Upper lobe of right lung (tissue), 1 donor: Measurements from ENCODE around the gene CPB1. TPM values are rescaled to one million over a fixed set of nuclear protein-coding genes. Genes with fewer than 3 reads are reported as not detected.

Experiments used
- ATAC-seq: fragments of 200-7000 bp; cut with Tn5 transposase; one replicate; pipeline ENCODE4 v1.9.1; 2020; ENCODE audit warnings: mild to moderate bottlenecking, moderate library complexity
- DNase-seq: peaks from one replicate; pipeline ENCODE4 v3.0.0-alpha.2; 2020
- H3K27ac ChIP-seq: fragments of 200-600 bp; one replicate; pipeline ENCODE4 v1.8.0; 2022
- H3K27me3 ChIP-seq: fragments of 200-600 bp; one replicate; pipeline ENCODE4 v1.8.0; 2022; ENCODE audit warnings: mild to moderate bottlenecking
- H3K36me3 ChIP-seq: fragments of 200-600 bp; one replicate; pipeline ENCODE4 v1.8.0; 2022
- H3K4me1 ChIP-seq: fragments of 200-600 bp; one replicate; pipeline ENCODE4 v1.8.0; 2022
- H3K4me3 ChIP-seq: fragments of 200-600 bp; one replicate; pipeline ENCODE4 v1.8.0; 2022; ENCODE audit warnings: mild to moderate bottlenecking
- H3K9me3 ChIP-seq: fragments of 200-600 bp; one replicate; pipeline ENCODE4 v1.8.0; 2022
- intact Hi-C: fragments of 100-400 bp; cut with DNase I; formaldehyde crosslinking; loops from one replicate; pipeline ENCODE4 v1.11.0; 2022
- total RNA-seq: library from RNA; stranded (reverse); fragmentation: NEBNext Ultra II Directional; extraction: Animal tissue kit (Norgen Biotek cat#: 25700); gene quantifications from one replicate; pipeline ENCODE4 v1.2.1, GENCODE V29; 2021
- TF ChIP-seq, protein P1 (sequence below): fragments of 200-600 bp; IDR thresholded peaks from one replicate; pipeline ENCODE4 v1.8.0; 2022; ENCODE audit warnings: antibody characterized with exemption
- donor health status: DM: no; HTN: yes; CAD: no; lungs with severe emphysema.

Gene CPB1
- total RNA-seq, 1 donor from 2014 or later, result 6.9 TPM

DNA sequence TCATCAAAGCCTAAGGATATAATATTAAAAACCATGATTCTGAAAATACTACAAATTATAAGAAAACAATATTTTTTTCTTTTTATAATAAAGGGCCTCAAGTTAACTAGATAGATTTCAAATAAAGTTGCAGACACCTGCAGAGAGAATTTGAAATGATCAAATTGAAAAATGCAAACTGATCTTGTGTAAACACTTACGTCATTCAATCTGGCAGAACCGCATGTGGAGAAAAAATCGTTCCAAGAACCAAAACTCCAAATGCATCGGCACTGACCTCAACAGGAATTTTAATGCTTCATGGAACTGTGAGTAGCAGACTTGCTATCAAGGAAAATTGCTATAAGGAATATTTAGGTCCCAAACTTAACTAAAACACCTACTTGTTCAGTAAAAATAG lies 54.7 kb downstream of the CPB1 start:
- DNase-seq (no peak), ATAC-seq (no peak)
- Histone ChIP-seq H3K36me3 (no peaks in the 10 kb centered on the region), H3K4me1 (no peaks in the 10 kb centered on the region), H3K27me3 (no peaks in the 10 kb centered on the region), H3K27ac (no peak overlapping the region), H3K4me3 (no peak overlapping the region), H3K9me3 (no peaks in the 10 kb centered on the region)
- TF ChIP-seq, protein P1, sequence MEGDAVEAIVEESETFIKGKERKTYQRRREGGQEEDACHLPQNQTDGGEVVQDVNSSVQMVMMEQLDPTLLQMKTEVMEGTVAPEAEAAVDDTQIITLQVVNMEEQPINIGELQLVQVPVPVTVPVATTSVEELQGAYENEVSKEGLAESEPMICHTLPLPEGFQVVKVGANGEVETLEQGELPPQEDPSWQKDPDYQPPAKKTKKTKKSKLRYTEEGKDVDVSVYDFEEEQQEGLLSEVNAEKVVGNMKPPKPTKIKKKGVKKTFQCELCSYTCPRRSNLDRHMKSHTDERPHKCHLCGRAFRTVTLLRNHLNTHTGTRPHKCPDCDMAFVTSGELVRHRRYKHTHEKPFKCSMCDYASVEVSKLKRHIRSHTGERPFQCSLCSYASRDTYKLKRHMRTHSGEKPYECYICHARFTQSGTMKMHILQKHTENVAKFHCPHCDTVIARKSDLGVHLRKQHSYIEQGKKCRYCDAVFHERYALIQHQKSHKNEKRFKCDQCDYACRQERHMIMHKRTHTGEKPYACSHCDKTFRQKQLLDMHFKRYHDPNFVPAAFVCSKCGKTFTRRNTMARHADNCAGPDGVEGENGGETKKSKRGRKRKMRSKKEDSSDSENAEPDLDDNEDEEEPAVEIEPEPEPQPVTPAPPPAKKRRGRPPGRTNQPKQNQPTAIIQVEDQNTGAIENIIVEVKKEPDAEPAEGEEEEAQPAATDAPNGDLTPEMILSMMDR, result no peak
- intact Hi-C loops, result no loop called here

DNA sequence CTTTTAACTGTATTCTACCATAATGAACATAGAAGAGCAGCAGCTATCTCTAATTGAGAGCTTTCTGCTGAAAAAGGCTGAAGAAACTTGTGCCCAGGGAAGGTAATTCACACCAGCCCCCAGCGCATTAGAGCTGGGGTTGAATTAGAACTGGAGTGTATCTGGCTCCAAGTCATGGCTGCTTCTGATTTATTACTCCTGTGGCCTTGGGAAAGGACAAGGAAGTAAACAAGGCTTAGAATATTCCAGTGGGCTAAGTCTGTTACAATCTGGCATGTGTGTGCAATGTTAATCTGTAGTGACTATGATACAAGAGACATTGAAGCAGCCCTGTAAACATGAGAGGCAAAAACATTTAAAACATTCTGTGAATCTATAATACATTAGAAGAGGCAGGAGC lies 55.6 kb downstream of the CPB1 start:
- DNase-seq (no peak), ATAC-seq (no peak)
- Histone ChIP-seq H3K27me3 (no peaks in the 10 kb centered on the region), H3K36me3 (no peaks in the 10 kb centered on the region), H3K9me3 (no peaks in the 10 kb centered on the region), H3K27ac (no peak overlapping the region), H3K4me1 (no peaks in the 10 kb centered on the region), H3K4me3 (no peak overlapping the region)
- TF ChIP-seq, protein P1, result no peak
- intact Hi-C loops, result no loop called here

DNA sequence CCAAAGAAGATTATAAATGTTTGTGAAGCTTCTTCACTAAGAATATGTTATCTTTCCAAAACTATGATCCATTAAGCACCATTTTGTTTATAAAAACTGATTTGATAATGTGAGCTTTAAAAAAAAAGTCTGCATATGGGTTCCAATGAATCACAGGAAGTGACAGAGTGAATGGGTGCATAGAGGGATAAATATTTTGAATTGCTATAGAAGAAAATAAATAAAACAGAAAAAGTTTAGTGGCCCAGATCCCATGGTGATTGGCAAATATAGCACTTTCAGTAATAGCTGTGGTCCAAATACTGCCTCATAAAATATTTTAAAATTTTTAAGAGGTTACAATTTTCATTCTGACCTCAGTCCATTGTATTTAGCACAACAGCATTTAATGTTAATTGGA lies 56.6 kb downstream of the CPB1 start:
- no peaks in the 10 kb centered on the region for H3K27me3 ChIP-seq
- no peaks in the 10 kb centered on the region for H3K4me1 ChIP-seq
- no peaks in the 10 kb centered on the region for H3K9me3 ChIP-seq
- H3K27ac ChIP-seq, result no peak overlapping the region
- ATAC-seq, result no peak
- TF ChIP-seq, protein P1, result no peak
- intact Hi-C loops, result no loop called here
- H3K36me3 ChIP-seq, result no peaks in the 10 kb centered on the region
- H3K4me3 ChIP-seq, result no peak overlapping the region
- no peak for DNase-seq

DNA sequence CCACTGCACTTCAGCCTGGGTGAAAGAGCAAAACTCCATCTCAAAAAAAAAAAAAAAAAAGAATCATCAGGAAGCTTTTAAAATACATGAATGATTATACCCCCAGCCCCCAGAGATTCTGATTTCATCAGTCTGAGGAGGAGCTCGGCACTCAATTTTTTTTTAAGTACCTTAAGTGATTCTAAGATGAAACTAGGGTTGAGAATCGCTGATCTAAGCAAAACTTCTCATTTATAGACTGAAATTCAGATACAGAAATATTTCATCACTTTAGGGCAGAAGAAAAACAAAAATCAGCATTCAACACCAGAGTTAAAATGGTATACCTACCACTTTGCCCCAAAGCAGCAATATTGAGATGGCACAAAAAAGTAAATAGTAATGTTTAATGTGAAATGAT lies 62.2 kb downstream of the CPB1 start:
- H3K4me3 ChIP-seq, result no peak overlapping the region
- no peaks in the 10 kb centered on the region for H3K4me1 ChIP-seq
- intact Hi-C loops, result no loop called here
- no peak for ATAC-seq
- TF ChIP-seq, protein P1, result no peak
- H3K27ac ChIP-seq, result no peak overlapping the region
- no peaks in the 10 kb centered on the region for H3K27me3 ChIP-seq
- no peak for DNase-seq
- H3K36me3 ChIP-seq, result no peaks in the 10 kb centered on the region
- no peaks in the 10 kb centered on the region for H3K9me3 ChIP-seq

DNA sequence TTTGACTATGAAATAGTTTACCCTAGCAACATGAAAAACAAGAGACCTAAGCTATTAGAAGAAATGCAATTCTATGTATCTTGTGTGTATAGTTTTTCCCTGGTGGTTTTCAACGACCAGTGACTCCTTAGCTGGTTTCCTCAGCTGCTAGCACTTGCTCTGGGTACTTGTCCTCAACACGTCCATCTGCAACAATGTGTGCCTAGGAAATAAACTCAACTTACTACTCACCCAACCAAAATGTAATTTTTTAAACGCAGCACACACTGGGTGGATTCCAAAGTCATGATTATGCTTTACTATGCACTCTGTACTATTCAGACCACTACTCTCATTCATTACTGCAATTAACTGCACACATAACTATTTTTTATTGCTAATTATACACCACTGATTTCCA lies 68.5 kb downstream of the CPB1 start:
- DNase-seq (no peak), ATAC-seq (no peak)
- TF ChIP-seq, protein P1, result no peak
- H3K27ac ChIP-seq, result no peak overlapping the region
- H3K36me3 ChIP-seq, result no peaks in the 10 kb centered on the region
- no peaks in the 10 kb centered on the region for H3K27me3 ChIP-seq
- no peaks in the 10 kb centered on the region for H3K4me1 ChIP-seq
- no peak overlapping the region for H3K4me3 ChIP-seq
- H3K9me3 ChIP-seq, result no peaks in the 10 kb centered on the region
- intact Hi-C loops, result no loop called here

DNA sequence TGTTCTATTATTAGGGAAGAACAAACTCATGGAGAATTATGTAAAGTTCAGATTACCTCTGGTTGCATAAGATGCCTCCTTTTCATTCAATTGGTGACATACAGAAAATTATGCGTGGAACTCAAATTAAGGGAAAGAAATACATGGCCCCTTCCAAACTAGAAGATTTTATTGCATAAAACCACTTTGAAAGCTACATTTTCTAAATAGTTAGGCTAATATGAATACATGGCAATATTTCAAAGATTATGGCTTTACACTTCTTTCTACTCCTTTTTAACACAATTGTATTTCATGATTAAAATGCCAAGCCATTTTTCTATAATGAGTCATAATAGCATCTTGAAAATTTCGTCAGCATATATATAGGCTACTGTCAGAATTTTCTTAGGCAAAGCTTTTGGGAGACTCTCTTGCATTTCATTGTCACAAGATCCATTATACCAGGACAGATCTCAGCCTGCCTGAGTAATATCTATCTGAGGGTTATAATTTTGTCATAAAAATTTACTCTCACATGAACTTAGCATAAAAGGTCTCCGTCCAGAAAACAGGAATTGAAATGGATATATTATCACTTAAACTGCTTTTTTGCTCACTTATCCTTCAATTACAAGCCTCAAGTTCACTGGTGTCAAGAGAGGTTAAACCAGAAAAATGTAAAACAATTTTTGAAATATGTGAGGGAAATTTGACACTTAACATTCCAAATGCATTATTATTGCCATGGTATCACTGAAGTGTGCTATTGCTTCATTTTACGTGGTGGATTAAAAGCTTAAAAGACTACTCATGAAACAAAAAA lies 74.6 kb downstream of the CPB1 start:
- no peaks in the 10 kb centered on the region for H3K9me3 ChIP-seq
- H3K4me1 ChIP-seq, result no peaks in the 10 kb centered on the region
- DNase-seq, result no peak
- H3K27ac ChIP-seq, result no peak overlapping the region
- H3K36me3 ChIP-seq, result no peaks in the 10 kb centered on the region
- no peak overlapping the region for H3K4me3 ChIP-seq
- TF ChIP-seq, protein P1, result no peak
- ATAC-seq, result no peak
- intact Hi-C loops, result no loop called here
- H3K27me3 ChIP-seq, result no peaks in the 10 kb centered on the region
